A673 (cell line): ENCODE data around the gene ICOSLG.

Experiments used
- EZH2 ChIP-seq: fragments of 200-600 bp; sonication (generic); IDR thresholded peaks from 2 replicates; pipeline ENCODE4 v1.6.1; 2017; ENCODE audit warnings: borderline replicate concordance, low read depth, mild to moderate bottlenecking, mixed read lengths, antibody characterized with exemption, low read length; ENCODE audit not compliant: poor library complexity, severe bottlenecking
- TF ChIP-seq, protein P1 (sequence below): fragments of 300-800, 200-600 bp; sonication (generic); conservative IDR thresholded peaks from 2 replicates; pipeline ENCODE4 v1.5.1; 2017; ENCODE audit warnings: low read depth, mild to moderate bottlenecking, antibody characterized with exemption, low read length, moderate library complexity, mixed read lengths

DNA sequence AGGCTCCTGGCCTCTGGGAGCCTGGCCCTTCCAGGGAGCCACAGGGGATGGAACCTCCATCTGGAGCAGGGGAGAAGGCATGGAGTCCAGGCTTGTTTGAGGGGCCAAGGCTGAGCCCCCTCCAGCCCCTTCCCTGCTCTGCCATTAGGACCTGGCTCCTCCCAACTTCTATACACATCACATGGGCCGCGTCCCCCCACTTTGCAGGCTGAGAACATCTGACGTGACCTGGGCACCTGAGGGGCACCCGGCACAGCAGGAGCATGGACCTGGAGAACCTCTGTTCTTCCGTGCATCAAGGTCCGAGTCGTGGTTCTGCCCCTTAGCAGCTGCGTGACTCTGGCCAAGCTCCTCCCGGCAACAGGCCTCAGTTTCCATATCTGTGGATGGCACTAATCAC lies 41.1 kb upstream of the ICOSLG start:
- TF ChIP-seq, protein P1, sequence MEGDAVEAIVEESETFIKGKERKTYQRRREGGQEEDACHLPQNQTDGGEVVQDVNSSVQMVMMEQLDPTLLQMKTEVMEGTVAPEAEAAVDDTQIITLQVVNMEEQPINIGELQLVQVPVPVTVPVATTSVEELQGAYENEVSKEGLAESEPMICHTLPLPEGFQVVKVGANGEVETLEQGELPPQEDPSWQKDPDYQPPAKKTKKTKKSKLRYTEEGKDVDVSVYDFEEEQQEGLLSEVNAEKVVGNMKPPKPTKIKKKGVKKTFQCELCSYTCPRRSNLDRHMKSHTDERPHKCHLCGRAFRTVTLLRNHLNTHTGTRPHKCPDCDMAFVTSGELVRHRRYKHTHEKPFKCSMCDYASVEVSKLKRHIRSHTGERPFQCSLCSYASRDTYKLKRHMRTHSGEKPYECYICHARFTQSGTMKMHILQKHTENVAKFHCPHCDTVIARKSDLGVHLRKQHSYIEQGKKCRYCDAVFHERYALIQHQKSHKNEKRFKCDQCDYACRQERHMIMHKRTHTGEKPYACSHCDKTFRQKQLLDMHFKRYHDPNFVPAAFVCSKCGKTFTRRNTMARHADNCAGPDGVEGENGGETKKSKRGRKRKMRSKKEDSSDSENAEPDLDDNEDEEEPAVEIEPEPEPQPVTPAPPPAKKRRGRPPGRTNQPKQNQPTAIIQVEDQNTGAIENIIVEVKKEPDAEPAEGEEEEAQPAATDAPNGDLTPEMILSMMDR: no peak
- TF ChIP-seq EZH2: no peak
